ENCODE measurements around the gene SLC6A6.

DNA sequence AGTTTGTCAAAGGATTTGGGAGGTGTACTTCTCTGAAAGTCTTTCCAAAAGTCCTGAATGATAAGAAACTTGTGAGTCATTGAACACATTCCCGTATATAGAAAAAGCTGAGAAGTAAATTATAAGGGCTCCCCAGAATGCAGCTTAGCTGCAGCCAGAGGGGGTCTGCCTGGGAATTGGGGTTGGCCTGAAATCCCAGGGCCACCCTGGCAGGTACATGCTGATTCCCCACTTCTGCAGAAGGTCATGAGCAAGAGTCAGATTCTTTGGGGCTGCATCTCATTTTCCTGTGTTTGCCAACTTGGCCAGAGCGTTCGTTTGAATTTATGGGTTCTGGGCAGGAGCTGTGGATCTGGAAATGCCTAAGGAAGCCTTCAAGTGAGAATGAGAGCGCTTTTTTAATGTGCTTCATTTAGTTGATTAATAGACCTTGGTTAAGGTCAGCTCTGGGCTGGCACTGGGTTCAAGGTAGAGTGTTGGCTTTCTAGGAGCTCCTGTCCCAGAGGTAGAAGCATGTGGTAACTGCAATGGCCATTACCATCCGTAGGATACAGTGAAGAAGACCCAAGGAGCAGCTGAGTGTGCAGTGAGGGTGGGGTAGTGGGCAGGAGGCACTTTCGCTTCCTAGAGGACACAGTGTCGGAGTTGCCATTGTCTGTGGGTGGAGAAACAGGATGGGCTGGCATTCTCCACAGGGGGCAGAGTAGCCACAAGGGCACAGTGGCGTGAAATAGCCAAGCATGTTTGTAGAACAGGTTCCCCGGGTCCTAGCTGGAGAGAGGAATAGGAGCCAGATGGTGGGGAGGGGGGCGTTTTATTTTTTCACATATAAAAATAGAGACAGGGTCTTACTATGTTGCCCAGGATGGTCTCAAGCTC lies 3.2 kb downstream of the SLC6A6 start:
- TF ChIP-seq, protein P1, sequence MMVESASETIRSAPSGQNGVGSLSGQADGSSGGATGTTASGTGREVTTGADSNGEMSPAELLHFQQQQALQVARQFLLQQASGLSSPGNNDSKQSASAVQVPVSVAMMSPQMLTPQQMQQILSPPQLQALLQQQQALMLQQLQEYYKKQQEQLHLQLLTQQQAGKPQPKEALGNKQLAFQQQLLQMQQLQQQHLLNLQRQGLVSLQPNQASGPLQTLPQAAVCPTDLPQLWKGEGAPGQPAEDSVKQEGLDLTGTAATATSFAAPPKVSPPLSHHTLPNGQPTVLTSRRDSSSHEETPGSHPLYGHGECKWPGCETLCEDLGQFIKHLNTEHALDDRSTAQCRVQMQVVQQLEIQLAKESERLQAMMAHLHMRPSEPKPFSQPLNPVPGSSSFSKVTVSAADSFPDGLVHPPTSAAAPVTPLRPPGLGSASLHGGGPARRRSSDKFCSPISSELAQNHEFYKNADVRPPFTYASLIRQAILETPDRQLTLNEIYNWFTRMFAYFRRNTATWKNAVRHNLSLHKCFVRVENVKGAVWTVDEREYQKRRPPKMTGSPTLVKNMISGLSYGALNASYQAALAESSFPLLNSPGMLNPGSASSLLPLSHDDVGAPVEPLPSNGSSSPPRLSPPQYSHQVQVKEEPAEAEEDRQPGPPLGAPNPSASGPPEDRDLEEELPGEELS (CRISPR knock-in tag; IDR thresholded peaks at IDR 0.05), result no peak
- TF ChIP-seq, protein P2, sequence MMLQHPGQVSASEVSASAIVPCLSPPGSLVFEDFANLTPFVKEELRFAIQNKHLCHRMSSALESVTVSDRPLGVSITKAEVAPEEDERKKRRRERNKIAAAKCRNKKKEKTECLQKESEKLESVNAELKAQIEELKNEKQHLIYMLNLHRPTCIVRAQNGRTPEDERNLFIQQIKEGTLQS (CRISPR knock-in tag; conservative IDR thresholded peaks at IDR 0.05), result no peak
- TF ChIP-seq, protein P3, sequence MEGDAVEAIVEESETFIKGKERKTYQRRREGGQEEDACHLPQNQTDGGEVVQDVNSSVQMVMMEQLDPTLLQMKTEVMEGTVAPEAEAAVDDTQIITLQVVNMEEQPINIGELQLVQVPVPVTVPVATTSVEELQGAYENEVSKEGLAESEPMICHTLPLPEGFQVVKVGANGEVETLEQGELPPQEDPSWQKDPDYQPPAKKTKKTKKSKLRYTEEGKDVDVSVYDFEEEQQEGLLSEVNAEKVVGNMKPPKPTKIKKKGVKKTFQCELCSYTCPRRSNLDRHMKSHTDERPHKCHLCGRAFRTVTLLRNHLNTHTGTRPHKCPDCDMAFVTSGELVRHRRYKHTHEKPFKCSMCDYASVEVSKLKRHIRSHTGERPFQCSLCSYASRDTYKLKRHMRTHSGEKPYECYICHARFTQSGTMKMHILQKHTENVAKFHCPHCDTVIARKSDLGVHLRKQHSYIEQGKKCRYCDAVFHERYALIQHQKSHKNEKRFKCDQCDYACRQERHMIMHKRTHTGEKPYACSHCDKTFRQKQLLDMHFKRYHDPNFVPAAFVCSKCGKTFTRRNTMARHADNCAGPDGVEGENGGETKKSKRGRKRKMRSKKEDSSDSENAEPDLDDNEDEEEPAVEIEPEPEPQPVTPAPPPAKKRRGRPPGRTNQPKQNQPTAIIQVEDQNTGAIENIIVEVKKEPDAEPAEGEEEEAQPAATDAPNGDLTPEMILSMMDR (IDR thresholded peaks at IDR 0.05), result no peak
- TF ChIP-seq NFE2L1 (CRISPR knock-in tag; IDR thresholded peaks at IDR 0.05), result no peak
- TF ChIP-seq, protein P4, sequence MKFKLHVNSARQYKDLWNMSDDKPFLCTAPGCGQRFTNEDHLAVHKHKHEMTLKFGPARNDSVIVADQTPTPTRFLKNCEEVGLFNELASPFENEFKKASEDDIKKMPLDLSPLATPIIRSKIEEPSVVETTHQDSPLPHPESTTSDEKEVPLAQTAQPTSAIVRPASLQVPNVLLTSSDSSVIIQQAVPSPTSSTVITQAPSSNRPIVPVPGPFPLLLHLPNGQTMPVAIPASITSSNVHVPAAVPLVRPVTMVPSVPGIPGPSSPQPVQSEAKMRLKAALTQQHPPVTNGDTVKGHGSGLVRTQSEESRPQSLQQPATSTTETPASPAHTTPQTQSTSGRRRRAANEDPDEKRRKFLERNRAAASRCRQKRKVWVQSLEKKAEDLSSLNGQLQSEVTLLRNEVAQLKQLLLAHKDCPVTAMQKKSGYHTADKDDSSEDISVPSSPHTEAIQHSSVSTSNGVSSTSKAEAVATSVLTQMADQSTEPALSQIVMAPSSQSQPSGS (CRISPR knock-in tag; IDR thresholded peaks at IDR 0.05; ENCODE audit: borderline replicate concordance, low read depth), result no peak
- TF ChIP-seq SP1 (CRISPR knock-in tag; conservative IDR thresholded peaks at IDR 0.05), result no peak
- TF ChIP-seq, protein P5, sequence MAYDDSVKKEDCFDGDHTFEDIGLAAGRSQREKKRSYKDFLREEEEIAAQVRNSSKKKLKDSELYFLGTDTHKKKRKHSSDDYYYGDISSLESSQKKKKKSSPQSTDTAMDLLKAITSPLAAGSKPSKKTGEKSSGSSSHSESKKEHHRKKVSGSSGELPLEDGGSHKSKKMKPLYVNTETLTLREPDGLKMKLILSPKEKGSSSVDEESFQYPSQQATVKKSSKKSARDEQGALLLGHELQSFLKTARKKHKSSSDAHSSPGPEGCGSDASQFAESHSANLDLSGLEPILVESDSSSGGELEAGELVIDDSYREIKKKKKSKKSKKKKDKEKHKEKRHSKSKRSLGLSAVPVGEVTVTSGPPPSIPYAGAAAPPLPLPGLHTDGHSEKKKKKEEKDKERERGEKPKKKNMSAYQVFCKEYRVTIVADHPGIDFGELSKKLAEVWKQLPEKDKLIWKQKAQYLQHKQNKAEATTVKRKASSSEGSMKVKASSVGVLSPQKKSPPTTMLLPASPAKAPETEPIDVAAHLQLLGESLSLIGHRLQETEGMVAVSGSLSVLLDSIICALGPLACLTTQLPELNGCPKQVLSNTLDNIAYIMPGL (CRISPR knock-in tag; IDR thresholded peaks at IDR 0.05), result no peak
- TF ChIP-seq, protein P6, sequence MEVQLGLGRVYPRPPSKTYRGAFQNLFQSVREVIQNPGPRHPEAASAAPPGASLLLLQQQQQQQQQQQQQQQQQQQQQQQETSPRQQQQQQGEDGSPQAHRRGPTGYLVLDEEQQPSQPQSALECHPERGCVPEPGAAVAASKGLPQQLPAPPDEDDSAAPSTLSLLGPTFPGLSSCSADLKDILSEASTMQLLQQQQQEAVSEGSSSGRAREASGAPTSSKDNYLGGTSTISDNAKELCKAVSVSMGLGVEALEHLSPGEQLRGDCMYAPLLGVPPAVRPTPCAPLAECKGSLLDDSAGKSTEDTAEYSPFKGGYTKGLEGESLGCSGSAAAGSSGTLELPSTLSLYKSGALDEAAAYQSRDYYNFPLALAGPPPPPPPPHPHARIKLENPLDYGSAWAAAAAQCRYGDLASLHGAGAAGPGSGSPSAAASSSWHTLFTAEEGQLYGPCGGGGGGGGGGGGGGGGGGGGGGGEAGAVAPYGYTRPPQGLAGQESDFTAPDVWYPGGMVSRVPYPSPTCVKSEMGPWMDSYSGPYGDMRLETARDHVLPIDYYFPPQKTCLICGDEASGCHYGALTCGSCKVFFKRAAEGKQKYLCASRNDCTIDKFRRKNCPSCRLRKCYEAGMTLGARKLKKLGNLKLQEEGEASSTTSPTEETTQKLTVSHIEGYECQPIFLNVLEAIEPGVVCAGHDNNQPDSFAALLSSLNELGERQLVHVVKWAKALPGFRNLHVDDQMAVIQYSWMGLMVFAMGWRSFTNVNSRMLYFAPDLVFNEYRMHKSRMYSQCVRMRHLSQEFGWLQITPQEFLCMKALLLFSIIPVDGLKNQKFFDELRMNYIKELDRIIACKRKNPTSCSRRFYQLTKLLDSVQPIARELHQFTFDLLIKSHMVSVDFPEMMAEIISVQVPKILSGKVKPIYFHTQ (CRISPR knock-in tag; IDR thresholded peaks at IDR 0.05), result no peak
- TF ChIP-seq FOXP1 (CRISPR knock-in tag; IDR thresholded peaks at IDR 0.05; ENCODE audit: borderline replicate concordance), result no peak
- TF ChIP-seq JUN (CRISPR knock-in tag; IDR thresholded peaks at IDR 0.05), result no peak
- TF ChIP-seq, protein P7, sequence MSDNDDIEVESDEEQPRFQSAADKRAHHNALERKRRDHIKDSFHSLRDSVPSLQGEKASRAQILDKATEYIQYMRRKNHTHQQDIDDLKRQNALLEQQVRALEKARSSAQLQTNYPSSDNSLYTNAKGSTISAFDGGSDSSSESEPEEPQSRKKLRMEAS (CRISPR knock-in tag; IDR thresholded peaks at IDR 0.05), result no peak
- TF ChIP-seq TEAD4 (CRISPR knock-in tag; IDR thresholded peaks at IDR 0.05), result no peak
- TF ChIP-seq ATF1 (CRISPR knock-in tag; IDR thresholded peaks at IDR 0.05), result no peak
